Measurements from ENCODE around the gene ADK.

DNA sequence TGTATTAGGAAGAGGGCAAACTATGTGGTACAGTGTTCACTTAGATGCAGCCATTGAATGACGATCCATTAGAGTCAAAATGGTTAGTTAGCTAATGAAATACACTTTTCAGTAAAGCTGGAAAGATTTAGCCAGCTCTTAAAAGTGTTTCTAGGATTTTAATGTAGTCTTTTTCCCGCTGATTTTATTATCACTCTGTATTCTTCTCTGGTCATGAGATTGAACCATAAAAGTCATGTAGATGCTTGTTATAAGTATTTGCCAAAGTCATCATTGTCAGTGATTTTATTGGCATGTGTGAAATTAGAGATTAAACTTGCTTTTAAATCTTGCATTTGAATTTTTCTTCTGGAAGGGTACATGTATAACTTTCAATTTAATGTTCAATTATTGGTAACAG, 93.8 kb downstream of the ADK start:
- TF ChIP-seq, protein P1, sequence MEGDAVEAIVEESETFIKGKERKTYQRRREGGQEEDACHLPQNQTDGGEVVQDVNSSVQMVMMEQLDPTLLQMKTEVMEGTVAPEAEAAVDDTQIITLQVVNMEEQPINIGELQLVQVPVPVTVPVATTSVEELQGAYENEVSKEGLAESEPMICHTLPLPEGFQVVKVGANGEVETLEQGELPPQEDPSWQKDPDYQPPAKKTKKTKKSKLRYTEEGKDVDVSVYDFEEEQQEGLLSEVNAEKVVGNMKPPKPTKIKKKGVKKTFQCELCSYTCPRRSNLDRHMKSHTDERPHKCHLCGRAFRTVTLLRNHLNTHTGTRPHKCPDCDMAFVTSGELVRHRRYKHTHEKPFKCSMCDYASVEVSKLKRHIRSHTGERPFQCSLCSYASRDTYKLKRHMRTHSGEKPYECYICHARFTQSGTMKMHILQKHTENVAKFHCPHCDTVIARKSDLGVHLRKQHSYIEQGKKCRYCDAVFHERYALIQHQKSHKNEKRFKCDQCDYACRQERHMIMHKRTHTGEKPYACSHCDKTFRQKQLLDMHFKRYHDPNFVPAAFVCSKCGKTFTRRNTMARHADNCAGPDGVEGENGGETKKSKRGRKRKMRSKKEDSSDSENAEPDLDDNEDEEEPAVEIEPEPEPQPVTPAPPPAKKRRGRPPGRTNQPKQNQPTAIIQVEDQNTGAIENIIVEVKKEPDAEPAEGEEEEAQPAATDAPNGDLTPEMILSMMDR (IDR thresholded peaks at IDR 0.05), result no peak
- TF ChIP-seq EP300 (IDR thresholded peaks at IDR 0.05), result no peak

All from stomach (tissue), 4 donors.